GM15510 (cell line): ENCODE data around the gene PXMP2.

Source experiments
- POLR2A ChIP-seq: IDR thresholded peaks from 3 replicates; pipeline ENCODE4 v1.6.1; 2011; ENCODE audit warnings: borderline replicate concordance; ENCODE audit not compliant: insufficient read length; ENCODE audit errors: extremely low read depth

PXMP2 gene

GRCh38 chr12:132719141-132719953 lies 32.0 kb downstream of the PXMP2 start:
- TF ChIP-seq POLR2A = no peak

DNA sequence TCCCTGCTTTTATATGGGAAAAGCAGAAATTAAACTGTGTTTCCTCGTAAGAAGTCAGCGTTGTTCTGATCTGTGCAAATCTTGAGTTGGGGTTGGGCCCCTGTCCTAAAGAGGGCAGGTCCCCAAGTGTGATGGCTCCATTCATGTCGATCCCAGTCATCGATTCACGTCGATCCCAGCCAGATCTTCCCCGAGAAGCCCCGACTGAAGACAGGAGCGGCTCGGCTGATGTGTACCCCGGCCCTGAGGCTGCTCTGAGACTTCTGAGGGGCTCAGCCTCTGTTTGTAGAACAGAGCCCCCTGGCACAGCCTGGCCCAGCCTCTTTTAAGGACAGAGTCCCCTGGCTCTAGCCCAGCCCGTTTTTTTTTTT lies 32.6 kb downstream of the PXMP2 start:
- no peak for TF ChIP-seq POLR2A

DNA sequence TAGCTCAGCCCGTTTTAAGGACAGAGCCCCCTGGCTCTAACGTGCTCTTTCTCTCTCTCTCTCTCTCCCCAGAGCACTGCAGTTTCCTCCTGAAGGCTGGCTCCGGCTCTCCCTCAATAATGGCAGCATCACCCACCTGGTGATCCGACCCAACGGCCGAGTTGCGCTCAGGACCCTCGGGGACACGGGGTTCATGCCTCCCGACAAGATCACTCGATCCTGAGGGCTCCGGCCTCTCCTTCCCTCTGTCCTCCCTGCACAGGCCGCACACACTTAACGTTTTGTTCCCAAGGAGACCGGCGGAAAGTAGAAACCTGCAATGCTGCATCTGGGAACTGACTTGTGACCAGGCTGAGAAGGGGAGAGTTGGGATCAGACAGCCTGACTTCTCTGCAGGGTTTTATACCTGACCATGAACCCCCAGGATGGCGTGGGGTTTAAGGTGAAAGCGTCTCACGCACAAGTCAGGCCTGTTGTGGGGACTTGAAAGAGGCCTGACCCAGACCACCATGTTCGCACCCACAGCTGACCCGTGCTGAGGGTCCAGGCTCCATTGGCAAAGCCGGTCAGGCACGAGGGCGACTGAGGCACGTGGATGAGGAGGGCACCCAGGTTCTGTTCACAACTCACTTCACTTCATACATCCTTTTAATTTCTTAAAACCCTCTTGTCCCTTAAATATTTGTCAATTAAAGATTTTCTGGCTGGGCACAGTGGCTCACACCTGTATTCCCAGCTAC lies 33.4 kb downstream of the PXMP2 start:
- no peak for TF ChIP-seq POLR2A

DNA sequence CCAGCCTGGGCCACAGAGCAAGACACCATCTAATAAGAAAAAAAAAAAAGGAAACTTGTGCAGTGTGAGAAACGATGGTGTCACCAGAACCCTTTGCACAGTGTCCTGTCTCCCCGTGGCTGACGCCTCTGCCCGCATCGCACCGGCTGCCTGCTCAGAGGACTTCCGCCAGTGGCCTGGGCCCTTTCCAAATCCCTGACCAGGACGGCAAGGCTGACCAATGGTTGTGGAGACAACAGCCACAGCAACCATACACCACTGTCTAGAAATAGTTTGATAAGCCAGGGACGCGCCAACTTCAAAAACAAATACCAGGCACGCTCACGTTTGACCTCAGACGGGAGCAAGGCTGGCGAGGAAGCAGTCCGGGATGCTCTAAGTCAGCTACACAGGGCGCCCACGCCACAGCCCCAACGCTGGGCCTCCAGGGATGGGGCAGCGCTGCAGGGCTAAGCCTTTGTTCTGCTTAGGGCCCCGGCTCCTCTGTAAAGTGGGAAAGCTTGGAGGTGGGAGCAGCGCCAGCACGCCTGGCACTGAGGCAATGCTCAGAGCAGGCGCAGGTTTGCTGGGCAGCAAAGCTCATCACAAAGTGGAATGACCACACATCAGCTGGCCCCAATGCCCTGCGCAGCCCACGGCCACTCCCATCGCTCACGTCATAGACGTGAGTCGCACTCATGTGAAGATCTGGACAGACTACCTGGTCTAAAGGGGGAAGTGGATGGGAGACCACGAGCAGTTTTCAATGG lies 35.8 kb downstream of the PXMP2 start:
- no peak for TF ChIP-seq POLR2A

DNA sequence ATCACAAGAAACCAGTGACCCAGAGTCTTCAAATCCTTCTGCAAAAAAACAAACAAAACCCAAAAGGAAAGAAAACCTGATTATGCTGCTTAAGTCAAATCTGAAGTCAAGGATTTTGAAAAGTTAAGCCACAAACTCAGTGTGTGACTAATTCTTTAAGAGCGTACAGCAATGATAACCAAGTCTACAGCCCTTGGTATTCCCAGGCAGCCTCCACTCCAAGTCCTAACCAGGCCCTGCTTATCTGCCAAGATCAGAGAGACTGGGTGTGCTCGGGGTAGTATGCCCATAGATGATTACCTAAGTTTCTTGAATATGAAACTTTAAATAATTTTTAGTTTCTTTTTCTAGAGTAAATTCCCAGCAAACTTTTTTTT lies 36.4 kb downstream of the PXMP2 start:
- no peak for TF ChIP-seq POLR2A

- TF ChIP-seq POLR2A = no peak
These were observed 37.3 kb downstream of the PXMP2 start for GRCh38 chr12:132724506-132725241.

- no peak for TF ChIP-seq POLR2A
These were observed 39.0 kb downstream of the PXMP2 start for GRCh38 chr12:132726386-132726785.

- TF ChIP-seq POLR2A = no peak
These were observed 39.9 kb downstream of the PXMP2 start for GRCh38 chr12:132727091-132727794.

DNA sequence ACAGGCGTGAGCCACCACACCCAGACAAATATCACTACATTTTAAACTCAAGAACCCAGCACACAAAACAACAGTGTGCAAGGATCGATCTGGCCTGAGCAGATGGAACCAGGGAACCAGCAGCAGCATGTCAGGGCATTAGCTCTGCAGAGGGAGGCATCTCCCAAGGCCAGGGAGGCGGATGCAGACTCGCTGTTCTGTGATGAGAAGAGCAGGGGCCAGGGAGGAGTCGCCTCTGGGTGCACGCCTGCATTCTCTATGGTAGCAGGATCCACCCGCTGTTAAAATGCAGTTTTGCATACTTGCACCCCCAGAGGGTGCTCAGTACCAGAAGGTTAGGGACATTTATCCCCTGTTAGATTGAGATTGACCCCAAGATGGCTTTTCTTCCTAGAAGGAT lies 41.1 kb downstream of the PXMP2 start:
- no peak for TF ChIP-seq POLR2A

- no peak for TF ChIP-seq POLR2A
These were observed 42.3 kb downstream of the PXMP2 start for GRCh38 chr12:132729541-132730320.

DNA sequence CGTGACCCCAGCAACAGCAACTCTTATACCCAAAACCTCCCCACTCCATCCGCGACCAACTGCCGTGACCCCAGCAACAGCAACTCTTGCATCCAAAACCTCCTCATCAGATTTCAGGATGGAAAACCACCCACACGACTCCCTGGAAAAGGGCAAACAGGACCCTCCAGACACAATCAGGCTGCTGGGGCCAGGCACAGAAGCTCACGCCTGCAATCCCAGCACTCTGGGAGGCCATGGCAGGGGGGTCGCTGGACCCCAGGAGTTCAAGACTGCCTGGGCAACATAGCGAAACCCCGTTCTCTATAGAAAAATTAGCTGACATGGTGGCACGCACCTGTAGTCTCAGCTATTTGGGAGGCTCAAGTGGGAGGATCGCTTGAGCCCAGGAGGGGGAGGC lies 43.0 kb downstream of the PXMP2 start:
- TF ChIP-seq POLR2A = no peak

DNA sequence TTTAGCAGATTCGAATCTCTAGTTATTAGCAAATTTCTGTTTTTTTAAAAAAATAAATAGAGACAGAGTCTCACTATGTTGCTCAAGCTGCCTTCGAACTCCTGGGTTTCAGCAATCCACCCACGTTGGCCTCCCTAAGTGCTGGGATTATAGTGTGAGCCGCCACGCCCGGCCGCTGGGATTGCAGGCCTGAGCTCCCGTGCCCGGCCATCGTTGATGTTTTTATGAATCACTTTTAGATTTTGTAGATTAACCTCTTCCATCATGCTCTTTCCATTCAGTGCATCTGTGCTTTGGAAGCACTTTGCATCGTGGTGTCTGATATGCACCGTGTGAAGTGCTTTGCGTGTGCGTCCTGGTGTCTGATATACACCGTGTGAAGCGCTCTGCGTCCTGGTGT lies 44.2 kb downstream of the PXMP2 start:
- no peak for TF ChIP-seq POLR2A

GRCh38 chr12:132734206-132734605 lies 46.8 kb downstream of the PXMP2 start:
- no peak for TF ChIP-seq POLR2A
